A549 treated with CpdA at 1 μM for 4 hours (cell line): ENCODE results near the gene MYBPC1. TPM values are rescaled to one million over a fixed set of nuclear protein-coding genes. Genes with fewer than 3 reads are reported as not detected.

ENCODE experiments used
- total RNA-seq: library from RNA; stranded (reverse); fragments of 200-300 nt; extraction: Qiagen RNA extraction; gene quantifications from 5 replicates; pipeline ENCODE4 v1.2.3, GENCODE V29; 2022; ENCODE audit warnings: low read depth

The MYBPC1 gene
- total RNA-seq: not detected in 5 replicates

GRCh38 chr12:101594700-101595099 is at the start of gene MYBPC1:
Gene MYBPC1, plus strand, starts transcription at chr12:101594971. Its CDS starts 100 bp downstream, at chr12:101595071.

DNA sequence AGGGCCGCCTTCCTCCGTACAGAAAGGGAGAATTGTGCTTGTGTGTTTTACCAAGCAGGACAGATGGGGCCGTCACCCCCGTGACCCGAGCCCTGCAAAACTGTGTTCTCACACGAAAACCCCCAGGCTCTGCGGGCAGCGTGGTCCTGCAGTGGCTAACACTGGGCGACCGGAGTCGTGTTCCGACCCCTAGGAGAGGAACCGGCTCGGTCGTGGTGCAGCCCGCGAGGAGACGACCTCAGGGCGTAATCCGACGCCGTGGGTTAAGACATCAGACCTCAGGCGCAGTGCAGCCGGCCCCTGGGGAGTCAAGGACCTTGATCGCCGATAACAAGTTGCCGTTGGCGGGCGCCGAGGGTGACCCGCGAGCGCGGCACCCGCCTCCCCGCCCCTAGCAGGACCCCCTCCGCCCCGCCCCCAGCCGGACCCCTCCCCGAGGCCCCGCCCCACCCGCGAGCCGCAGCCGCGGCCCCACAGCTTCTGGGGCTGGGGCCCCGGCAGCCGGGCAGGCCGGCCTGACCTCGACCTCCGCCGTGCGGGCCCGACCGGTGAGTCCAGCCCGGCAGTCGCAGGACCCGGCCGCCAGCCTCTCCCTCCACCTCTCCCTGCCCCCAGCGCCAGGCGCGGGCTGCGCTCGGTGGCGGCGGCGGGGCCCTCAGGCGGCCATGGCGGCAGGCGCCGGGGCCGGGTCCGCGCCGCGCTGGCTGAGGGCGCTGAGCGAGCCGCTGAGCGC is 102.6 kb downstream of the MYBPC1 start, which contains the start of gene CHPT1:
TSS of gene CHPT1 (plus strand) at position 444 of the 733 bp plus-strand sequence. CDS start at position 666, 222 bp downstream.

Other genes with a start within 250 kb of the MYBPC1 start
- gene ARL1, start 187.2 kb upstream of the MYBPC1 start, total RNA-seq: 59.7 to 78.4 TPM (median 67.7 TPM) in 5 replicates
- not detected in 5 replicates for gene SPIC, start 119.6 kb upstream of the MYBPC1 start, total RNA-seq
- gene CHPT1, start 102.7 kb downstream of the MYBPC1 start, total RNA-seq: 45.7 to 67.1 TPM (median 62.4 TPM) in 5 replicates
- 0.10 to 0.35 TPM (median 0.18 TPM) in 3 of 5 replicates, not detected in the others for gene SYCP3, start 144.5 kb downstream of the MYBPC1 start, total RNA-seq
- gene GNPTAB, start 236.0 kb downstream of the MYBPC1 start, total RNA-seq: 11.3 to 16.2 TPM (median 14.7 TPM) in 5 replicates